HepG2 (cell line): ENCODE results near the gene NODAL. TPM values are rescaled to one million over a fixed set of nuclear protein-coding genes. Genes with fewer than 3 reads are reported as not detected.

ENCODE experiments used
- ARID5B ChIP-seq: IDR thresholded peaks from 2 replicates; pipeline ENCODE4 v1.4.0; 2020; ENCODE audit warnings: mild to moderate bottlenecking, missing genetic modification reagents
- BCL6 ChIP-seq: IDR thresholded peaks from 2 replicates; pipeline ENCODE4 v1.6.1; 2016; ENCODE audit warnings: missing genetic modification reagents, missing compliant biosample characterization
- FOXP4 ChIP-seq: sonication (generic); formaldehyde crosslinking; IDR thresholded peaks from 2 replicates; pipeline ENCODE4 v1.4.0; 2020; ENCODE audit warnings: missing genetic modification reagents
- HDAC2 ChIP-seq: sonication (generic); formaldehyde crosslinking; IDR thresholded peaks from 2 replicates; pipeline ENCODE4 v1.4.0; 2020; ENCODE audit warnings: missing genetic modification reagents
- HOXA3 ChIP-seq: sonication (generic); formaldehyde crosslinking; IDR thresholded peaks from 2 replicates; pipeline ENCODE4 v1.5.0; 2020; ENCODE audit warnings: missing genetic modification reagents
- IRF9 ChIP-seq: sonication (generic); formaldehyde crosslinking; IDR thresholded peaks from 2 replicates; pipeline ENCODE4 v1.8.0; 2022; ENCODE audit warnings: missing genetic modification reagents, mild to moderate bottlenecking, borderline replicate concordance
- ISL2 ChIP-seq: sonication (generic); formaldehyde crosslinking; IDR thresholded peaks from 2 replicates; pipeline ENCODE4 v1.5.0; 2020; ENCODE audit warnings: missing genetic modification reagents
- KDM6A ChIP-seq: IDR thresholded peaks from 2 replicates; pipeline ENCODE4 v1.6.1; 2016; ENCODE audit warnings: low read depth
- NCOR1 ChIP-seq: fragments of 200-600 bp; sonication (generic); IDR thresholded peaks from 2 replicates; pipeline ENCODE4 v1.7.0; 2017; ENCODE audit warnings: antibody characterized with exemption, low read length, borderline replicate concordance
- NFKBIZ ChIP-seq: IDR thresholded peaks from 2 replicates; pipeline ENCODE4 v1.6.1; 2018; ENCODE audit warnings: missing genetic modification reagents, missing compliant biosample characterization
- SIX4 ChIP-seq: sonication (generic); formaldehyde crosslinking; IDR thresholded peaks from 2 replicates; pipeline ENCODE4 v1.4.0; 2020; ENCODE audit warnings: missing genetic modification reagents
- SKIL ChIP-seq: sonication (generic); formaldehyde crosslinking; IDR thresholded peaks from 2 replicates; pipeline ENCODE4 v1.8.0; 2022; ENCODE audit warnings: missing genetic modification reagents, mild to moderate bottlenecking, moderate library complexity, borderline replicate concordance
- SP2 ChIP-seq: sonication (generic); formaldehyde crosslinking; IDR thresholded peaks from 2 replicates; pipeline ENCODE4 v1.5.1; 2020; ENCODE audit warnings: mild to moderate bottlenecking, missing genetic modification reagents
- THAP8 ChIP-seq: sonication (generic); formaldehyde crosslinking; IDR thresholded peaks from 2 replicates; pipeline ENCODE4 v1.5.1; 2020; ENCODE audit warnings: missing genetic modification reagents, mild to moderate bottlenecking, borderline replicate concordance
- ZFAT ChIP-seq: sonication (generic); formaldehyde crosslinking; conservative IDR thresholded peaks from 2 replicates; pipeline ENCODE4 v1.8.1; 2023; ENCODE audit warnings: missing genetic modification reagents, inconsistent platforms
- ZFP91 ChIP-seq: sonication (generic); formaldehyde crosslinking; IDR thresholded peaks from 2 replicates; pipeline ENCODE4 v1.9.0; 2022; ENCODE audit warnings: missing genetic modification reagents, mild to moderate bottlenecking, borderline replicate concordance
- ZNF143 ChIP-seq: sonication (generic); formaldehyde crosslinking; IDR thresholded peaks from 2 replicates; pipeline ENCODE4 v1.4.0; 2020; ENCODE audit warnings: missing genetic modification reagents
- ZNF878 ChIP-seq: sonication (generic); formaldehyde crosslinking; IDR thresholded peaks from 2 replicates; pipeline ENCODE4 v1.8.1; 2023; ENCODE audit warnings: mild to moderate bottlenecking, missing genetic modification reagents, moderate library complexity
- polyA plus RNA-seq, 8 experiments: library from polyadenylated mRNA; depleted of rRNA in 3 of 8; stranded (reverse) in 7 of 8; unstranded in 1 of 8; fragments of >200 nt; fragmentation: Illumina TruSeq in 4 of 8; extraction: Trizol in 4 of 8; gene quantifications; 2 replicates each; pipeline versions ENCODE4 v1.2.1 to v1.2.3, GENCODE V29; 2011 to 2016; ENCODE audit warnings: low read depth in 4 of 8, missing spikeins in 1 of 8, mixed read lengths in 1 of 8; ENCODE audit not compliant: insufficient read depth in 1 of 8
- total RNA-seq, 5 experiments: library from RNA; depleted of rRNA; stranded (reverse); fragments of >200 nt; fragmentation: Illumina TruSeq; extraction: Trizol; gene quantifications; 2 replicates each; pipeline ENCODE4 v1.2.3, GENCODE V29; 2016; ENCODE audit warnings: low read depth in 1 of 5

Gene NODAL
- total and polyA plus RNA-seq, 2 of the 13 experiments (the other 11 are each of a cell fraction or from before 2014, with no cell fraction given): not detected

GRCh38 chr10:70442332-70442988 lies 979 bp upstream of the NODAL start (continued):
- TF ChIP-seq ZFP91 (CRISPR knock-in tag) (no peak), ARID5B (CRISPR knock-in tag) (peak; percentile 78), ISL2 (CRISPR knock-in tag) (no peak; the same call in 1 of the 2 replicates), KDM6A (CRISPR knock-in tag) (peak; percentile 45; the same call in 1 of the 2 replicates), BCL6 (CRISPR knock-in tag) (peak; percentile 96), SP2 (CRISPR knock-in tag) (no peak), ZFAT (CRISPR knock-in tag) (no peak), ZNF878 (CRISPR knock-in tag) (no peak), NCOR1 (peak; percentile 31; the same call in 1 of the 2 replicates), SKIL (CRISPR knock-in tag) (peak; percentile 78; the same call in 1 of the 2 replicates), IRF9 (CRISPR knock-in tag) (peak; percentile 44; the same call in 1 of the 2 replicates), NFKBIZ (CRISPR knock-in tag) (peak; percentile 46; the same call in 1 of the 2 replicates), FOXP4 (peak; percentile 60; the same call in 1 of the 2 replicates), SIX4 (CRISPR knock-in tag) (peak; percentile 52; the same call in 1 of the 2 replicates), ZNF143 (CRISPR knock-in tag) (no peak), THAP8 (CRISPR knock-in tag) (no peak), HDAC2 (CRISPR knock-in tag) (peak; percentile 34; the same call in 1 of the 2 replicates), HOXA3 (CRISPR knock-in tag) (peak; percentile 64)
